A673 (cell line): ENCODE results near the gene UTP15.

Experiments
- EZH2 ChIP-seq: fragments of 200-600 bp; sonication (generic); IDR thresholded peaks from 2 replicates; pipeline ENCODE4 v1.6.1; 2017; ENCODE audit warnings: borderline replicate concordance, low read depth, mild to moderate bottlenecking, mixed read lengths, antibody characterized with exemption, low read length; ENCODE audit not compliant: poor library complexity, severe bottlenecking
- TF ChIP-seq, protein P1 (sequence below): fragments of 300-800, 200-600 bp; sonication (generic); conservative IDR thresholded peaks from 2 replicates; pipeline ENCODE4 v1.5.1; 2017; ENCODE audit warnings: low read depth, mild to moderate bottlenecking, antibody characterized with exemption, low read length, moderate library complexity, mixed read lengths

DNA sequence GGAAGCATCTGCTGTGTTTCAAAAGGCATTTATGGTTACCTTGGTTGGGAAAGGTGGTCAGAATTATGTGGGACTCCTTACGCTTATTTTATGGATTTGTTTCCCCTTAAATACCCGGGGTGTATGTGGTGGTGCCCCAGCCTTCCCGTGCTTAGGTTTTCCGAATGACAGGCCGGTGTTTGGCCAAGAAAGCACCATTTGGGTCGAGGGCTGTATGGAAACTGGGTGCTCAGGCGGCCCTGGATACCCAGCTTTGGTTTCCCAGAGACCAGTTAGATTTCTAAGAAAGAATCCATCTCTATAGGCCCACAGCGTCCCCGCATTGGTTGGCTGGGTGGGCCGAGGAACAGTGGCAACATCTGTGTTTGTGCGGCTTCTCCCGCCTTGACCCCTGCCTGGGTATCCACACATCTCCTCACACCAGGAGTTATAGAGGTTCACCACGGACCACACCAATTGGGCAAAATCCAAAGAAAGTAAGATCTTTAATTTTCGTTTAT is 61.3 kb downstream of the UTP15 start:
- TF ChIP-seq, protein P1, sequence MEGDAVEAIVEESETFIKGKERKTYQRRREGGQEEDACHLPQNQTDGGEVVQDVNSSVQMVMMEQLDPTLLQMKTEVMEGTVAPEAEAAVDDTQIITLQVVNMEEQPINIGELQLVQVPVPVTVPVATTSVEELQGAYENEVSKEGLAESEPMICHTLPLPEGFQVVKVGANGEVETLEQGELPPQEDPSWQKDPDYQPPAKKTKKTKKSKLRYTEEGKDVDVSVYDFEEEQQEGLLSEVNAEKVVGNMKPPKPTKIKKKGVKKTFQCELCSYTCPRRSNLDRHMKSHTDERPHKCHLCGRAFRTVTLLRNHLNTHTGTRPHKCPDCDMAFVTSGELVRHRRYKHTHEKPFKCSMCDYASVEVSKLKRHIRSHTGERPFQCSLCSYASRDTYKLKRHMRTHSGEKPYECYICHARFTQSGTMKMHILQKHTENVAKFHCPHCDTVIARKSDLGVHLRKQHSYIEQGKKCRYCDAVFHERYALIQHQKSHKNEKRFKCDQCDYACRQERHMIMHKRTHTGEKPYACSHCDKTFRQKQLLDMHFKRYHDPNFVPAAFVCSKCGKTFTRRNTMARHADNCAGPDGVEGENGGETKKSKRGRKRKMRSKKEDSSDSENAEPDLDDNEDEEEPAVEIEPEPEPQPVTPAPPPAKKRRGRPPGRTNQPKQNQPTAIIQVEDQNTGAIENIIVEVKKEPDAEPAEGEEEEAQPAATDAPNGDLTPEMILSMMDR = no peak
- TF ChIP-seq EZH2 = no peak
